Parathyroid adenoma (tissue), 2 donors: ENCODE results near the gene PPP3R1.

Source experiments
- H2AFZ ChIP-seq: fragments of 300-600 bp; sonication (generic); one replicate; pipeline ENCODE4 v1.7.0; 2017; ENCODE audit warnings: antibody characterized with exemption, mild to moderate bottlenecking
- H3K27ac ChIP-seq: fragments of 300-600 bp; sonication (generic); one replicate; pipeline ENCODE4 v1.7.0; 2017
- H3K27me3 ChIP-seq: fragments of 300-600 bp; sonication (generic); one replicate; pipeline ENCODE4 v1.7.0; 2017; ENCODE audit warnings: low read length; ENCODE audit not compliant: control insufficient read depth, insufficient read depth
- H3K36me3 ChIP-seq: fragments of 300-600 bp; sonication (generic); one replicate; pipeline ENCODE4 v1.7.0; 2017; ENCODE audit warnings: low read length; ENCODE audit not compliant: control insufficient read depth, insufficient read depth
- H3K4me1 ChIP-seq: fragments of 300-600 bp; sonication (generic); one replicate; pipeline ENCODE4 v1.7.0; 2017; ENCODE audit warnings: control low read depth
- H3K4me2 ChIP-seq: fragments of 300-600 bp; sonication (generic); one replicate; pipeline ENCODE4 v1.7.0; 2017; ENCODE audit warnings: low read length
- H3K4me3 ChIP-seq: fragments of 300-600 bp; sonication (generic); one replicate; pipeline ENCODE4 v1.7.0; 2017; ENCODE audit warnings: low read depth, low read length
- H3K79me2 ChIP-seq: fragments of 300-600 bp; sonication (generic); one replicate; pipeline ENCODE4 v1.7.0; 2017; ENCODE audit warnings: control low read depth
- H3K9ac ChIP-seq: fragments of 300-600 bp; sonication (generic); one replicate; pipeline ENCODE4 v1.7.0; 2017; ENCODE audit warnings: mild to moderate bottlenecking
- H3K9me3 ChIP-seq: fragments of 300-600 bp; sonication (generic); one replicate; pipeline ENCODE4 v1.7.0; 2017; ENCODE audit warnings: low read length; ENCODE audit not compliant: control insufficient read depth
- CTCF ChIP-seq: fragments of 300-600 bp; sonication (generic); IDR thresholded peaks from one replicate; pipeline ENCODE4 v1.7.0; 2017; ENCODE audit warnings: antibody characterized with exemption, mild to moderate bottlenecking
- donor health status: primary hyperparathyroidism.

PPP3R1 gene

GRCh38 chr2:68135448-68136320 is 116.6 kb downstream of the PPP3R1 start:
- TF ChIP-seq CTCF, result no peak
- no peaks in the 10 kb centered on the region for H3K36me3 ChIP-seq
- H3K27ac ChIP-seq, result no peak overlapping the region

GRCh38 chr2:68134554-68134953 is 117.8 kb downstream of the PPP3R1 start:
- Histone ChIP-seq H3K4me3 (no peak overlapping the region), H3K27me3 (no peaks in the 10 kb centered on the region), H3K4me2 (no peak overlapping the region), H2AFZ (no peak overlapping the region), H3K9me3 (no peaks in the 10 kb centered on the region), H3K27ac (no peak overlapping the region), H3K9ac (no peak overlapping the region), H3K36me3 (no peaks in the 10 kb centered on the region), H3K79me2 (no peaks in the 10 kb centered on the region), H3K4me1 (no peaks in the 10 kb centered on the region)
- TF ChIP-seq CTCF, result no peak

More at GRCh38 chr2:68135448-68136320, 116.6 kb downstream of the PPP3R1 start:
- H3K4me2 ChIP-seq, result no peak overlapping the region
- H2AFZ ChIP-seq, result no peak overlapping the region
- H3K9ac ChIP-seq, result no peak overlapping the region
- no peaks in the 10 kb centered on the region for H3K79me2 ChIP-seq
- no peaks in the 10 kb centered on the region for H3K27me3 ChIP-seq
- no peaks in the 10 kb centered on the region for H3K9me3 ChIP-seq
- no peak overlapping the region for H3K4me3 ChIP-seq
- H3K4me1 ChIP-seq, result no peaks in the 10 kb centered on the region

- Histone ChIP-seq H3K9ac (no peak overlapping the region), H3K27me3 (no peaks in the 10 kb centered on the region), H3K36me3 (no peaks in the 10 kb centered on the region), H3K4me2 (no peak overlapping the region), H3K27ac (no peak overlapping the region), H3K9me3 (no peaks in the 10 kb centered on the region), H3K4me1 (no peaks in the 10 kb centered on the region), H3K79me2 (no peaks in the 10 kb centered on the region), H3K4me3 (no peak overlapping the region), H2AFZ (no peak overlapping the region)
- no peak for TF ChIP-seq CTCF
Measured at GRCh38 chr2:68134120-68134519, 118.2 kb downstream of the PPP3R1 start.
